ENCODE measurements around the gene SLC35F4. TPM values are rescaled to one million over a fixed set of nuclear protein-coding genes. Genes with fewer than 3 reads are reported as not detected.

SLC35F4 gene
- total and polyA plus RNA-seq, 2 of the 8 experiments (the other 6 are each of a cell fraction or from before 2014, with no cell fraction given): not detected

DNA sequence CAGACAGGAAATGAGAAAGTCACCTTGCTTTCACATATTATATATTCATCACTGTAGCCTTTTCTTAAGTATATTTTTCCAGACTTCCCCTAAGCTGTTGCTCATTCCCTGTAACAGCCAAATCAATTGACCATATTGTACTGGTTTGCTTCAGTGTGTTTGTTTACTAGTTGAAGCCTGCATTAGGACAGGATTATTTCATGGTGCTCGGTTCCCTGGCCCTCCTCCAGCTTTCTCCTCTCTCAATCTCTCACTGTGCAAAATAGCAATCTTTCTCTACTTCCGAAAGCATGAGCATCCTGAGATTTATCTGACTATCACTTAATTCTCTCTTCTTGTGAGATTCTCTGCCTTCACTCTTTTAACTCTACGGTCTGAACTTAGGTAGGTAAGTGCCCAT is 2.4 kb downstream of the SLC35F4 start:
- Histone ChIP-seq H4K20me1 (replicated peaks in 1 of 2; ENCODE audit: control insufficient read depth in 1 of 2, insufficient read depth in 2 of 2, low read length in 2 of 2) (no peaks in the 10 kb centered on the region), H3K79me2 (ENCODE audit: control insufficient read depth in 1 of 2, insufficient read depth in 2 of 2, low read length in 2 of 2) (no peaks in the 10 kb centered on the region), H3K4me2 (ENCODE audit: insufficient read depth in 1 of 2, low read depth in 2 of 2, low read length in 2 of 2) (no peak overlapping the region), H3K56ac (replicated peaks; ENCODE audit: insufficient read length, low read depth, low read length) (no peak overlapping the region), H3K4me1 (replicated peaks in 1 of 4; ENCODE audit: control insufficient read depth in 3 of 4, insufficient read depth in 4 of 4, low read length in 3 of 4) (peaks cover 0 to 3% (median 3%) of the 10 kb centered on the region in 4 experiments; a peak in 4 of 7 replicates), H3K36me3 (ENCODE audit: control insufficient read depth in 2 of 4, insufficient read depth in 4 of 4, low read length in 3 of 4) (no peaks in the 10 kb centered on the region), H3K9me3 (ENCODE audit: insufficient read depth in 2 of 2, low read depth in 1 of 2, low read length in 1 of 2) (no peaks in the 10 kb centered on the region), H3K4me3 (ENCODE audit: extremely low read depth in 1 of 4, insufficient read depth in 2 of 4, low read depth in 3 of 4, low read length in 4 of 4) (no peak overlapping the region), H3K14ac (ENCODE audit: insufficient read length) (no peak overlapping the region), H2AK5ac (ENCODE audit: low read depth, low read length) (no peak overlapping the region), H3K23ac (ENCODE audit: insufficient read length) (no peak overlapping the region), H2BK20ac (ENCODE audit: low read length) (no peak overlapping the region), H4K8ac (ENCODE audit: extremely low read depth, insufficient read depth, low read length) (no peak overlapping the region), H3K23me2 (ENCODE audit: low read depth, low read length) (peaks cover 10% of the 10 kb centered on the region; the same call in 1 of the 2 replicates), H2BK5ac (ENCODE audit: low read depth, low read length) (no peak overlapping the region), H2BK15ac (ENCODE audit: low read length) (no peak overlapping the region), H3K79me1 (ENCODE audit: low read depth, low read length) (no peaks in the 10 kb centered on the region), H3K18ac (ENCODE audit: extremely low read depth, low read length) (no peak overlapping the region), H4K5ac (ENCODE audit: insufficient read length, low read depth, low read length) (no peak overlapping the region), H3K9ac (replicated peaks in 1 of 4; ENCODE audit: extremely low read depth in 1 of 4, low read depth in 3 of 4, low read length in 3 of 4) (no peak overlapping the region), H2BK120ac (replicated peaks; ENCODE audit: low read depth, low read length) (no peak overlapping the region), H2AFZ (ENCODE audit: low read length) (no peak overlapping the region), H3K27me3 (replicated peaks in 1 of 4; ENCODE audit: control insufficient read depth in 3 of 4, extremely low read depth in 1 of 4, insufficient read depth in 3 of 4, low read length in 3 of 4) (peaks cover 7 to 20% (median 19%) of the 10 kb centered on the region in 4 experiments), H2BK12ac (ENCODE audit: low read depth, low read length) (no peak overlapping the region), H3K4ac (replicated peaks; ENCODE audit: insufficient read length, low read depth, low read length) (no peak overlapping the region), H4K91ac (replicated peaks; ENCODE audit: insufficient read length, low read length) (no peak overlapping the region), H3K27ac (ENCODE audit: low read depth, low read length) (no peak overlapping the region)
- no peak for TF ChIP-seq RFX5 (IDR thresholded peaks at IDR 0.05; ENCODE audit: borderline replicate concordance, low read depth, low read length)
- no peak for TF ChIP-seq CBX8 (IDR thresholded peaks at IDR 0.05; ENCODE audit: borderline replicate concordance, low read depth, low read length)
- TF ChIP-seq ZNF274 (IDR thresholded peaks at IDR 0.05; ENCODE audit: borderline replicate concordance, extremely low read depth, low read length): no peak
- TF ChIP-seq SAP30 (IDR thresholded peaks at IDR 0.05; ENCODE audit: insufficient read depth, insufficient replicate concordance, low read length): no peak
- TF ChIP-seq NRF1 (IDR thresholded peaks at IDR 0.05; ENCODE audit: low read depth, low read length): no peak
- TF ChIP-seq SP1 (IDR thresholded peaks at IDR 0.05; ENCODE audit: low read depth, low read length): no peak
- TF ChIP-seq HDAC6 (IDR thresholded peaks at IDR 0.05; ENCODE audit: low read depth, low read length): no peak
- TF ChIP-seq KDM5A (IDR thresholded peaks at IDR 0.05; ENCODE audit: low read length): no peak
- TF ChIP-seq TCF12 (IDR thresholded peaks at IDR 0.05; ENCODE audit: low read depth, low read length): no peak
- no peak for TF ChIP-seq JUN (IDR thresholded peaks at IDR 0.05; ENCODE audit: low read depth, low read length)
- TF ChIP-seq BACH1 (IDR thresholded peaks at IDR 0.05; ENCODE audit: low read length): no peak
- TF ChIP-seq SIN3A (conservative IDR thresholded peaks at IDR 0.05 in 1 of 2, IDR thresholded peaks at IDR 0.05 in 1 of 2; ENCODE audit: low read depth in 1 of 2, low read length in 2 of 2): no peak
- TF ChIP-seq CEBPB (IDR thresholded peaks at IDR 0.05; ENCODE audit: low read depth, low read length): no peak
- no peak for TF ChIP-seq BRCA1 (IDR thresholded peaks at IDR 0.05; ENCODE audit: low read depth, low read length)
- TF ChIP-seq CHD1 (IDR thresholded peaks at IDR 0.05; ENCODE audit: low read depth, low read length): no peak
- TF ChIP-seq RXRA (IDR thresholded peaks at IDR 0.05; ENCODE audit: insufficient read depth, low read depth, low read length): no peak
- CTCF ChIA-PET (ENCODE audit: partially characterized antibody): no interaction called here
- FAIRE-seq (no peak), DNase-seq (ENCODE audit: low read depth in 1 of 2, low spot score in 2 of 2) (no peak)
- WGBS, 2 experiments (ENCODE audit: extremely low coverage in 1 of 2, insufficient coverage in 1 of 2, insufficient read length in 1 of 2, insufficient replicate concordance in 2 of 2, low coverage in 1 of 2, low lambda C conversion rate in 2 of 2, missing lambda C conversion rate in 1 of 2): 86% methylated on average over 3 of the region's 3 CpGs; no CpG with 5 or more reads in 1 of the 2 experiments
- POLR2A ChIA-PET (ENCODE audit: partially characterized antibody): no interaction called here
